HG03457 (cell line): ENCODE data around the gene ACTR8.

Experiments used
- ATAC-seq: cut with Tn5 transposase; IDR thresholded peaks from one replicate; pipeline ENCODE4 v1.9.1; 2021; ENCODE audit warnings: moderate number of reproducible peaks; ENCODE audit not compliant: unreplicated experiment

Gene ACTR8

DNA sequence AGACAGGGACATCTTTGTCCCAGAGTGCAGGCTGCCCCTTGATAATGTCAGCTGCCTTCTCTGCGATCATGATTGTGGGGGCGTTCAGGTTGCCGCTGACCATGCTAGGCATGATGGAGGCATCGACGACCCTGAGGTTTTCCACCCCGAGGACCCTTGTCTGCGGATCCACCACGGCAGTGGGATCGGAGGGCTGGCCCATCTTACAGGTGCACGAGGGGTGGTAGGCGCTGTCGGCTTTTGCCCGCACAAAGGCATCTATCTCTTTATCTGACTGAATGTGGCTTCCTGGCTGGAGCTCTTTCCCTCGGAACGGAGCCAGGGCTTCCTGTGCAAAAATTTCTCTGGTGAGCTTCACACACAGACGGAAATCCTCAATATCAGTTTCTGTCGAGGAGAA, 64.1 kb downstream of the ACTR8 start:
- no peak for ATAC-seq

DNA sequence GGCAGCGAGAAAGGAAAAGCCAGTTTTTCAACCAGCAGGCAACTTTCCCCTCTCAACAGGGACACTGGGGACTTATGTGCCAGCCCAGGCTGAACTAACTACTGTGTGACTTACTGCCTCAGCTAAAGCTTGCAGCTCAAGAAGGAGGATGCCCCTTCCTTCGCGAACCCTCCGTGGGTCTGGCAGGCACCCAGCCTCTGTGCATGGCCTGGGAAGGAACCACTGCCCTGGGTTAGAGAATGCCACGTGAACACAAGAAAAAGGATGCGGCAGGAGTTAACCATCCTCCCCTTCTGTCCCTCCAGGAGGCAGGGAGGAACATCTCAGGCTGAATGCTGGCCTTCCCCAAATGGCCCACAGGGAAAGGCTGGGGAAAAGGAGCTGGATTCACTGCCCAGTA, 64.7 kb downstream of the ACTR8 start:
- no peak for ATAC-seq
